Myometrial cell (primary cell): ENCODE data around the gene GGTA1. TPM values are rescaled to one million over a fixed set of nuclear protein-coding genes. Genes with fewer than 3 reads are reported as not detected.

ENCODE experiments used
- total RNA-seq: library from RNA; depleted of rRNA; stranded (reverse); fragments of >200 nt; gene quantifications from 2 replicates; pipeline ENCODE4 v1.2.3, GENCODE V29; 2015

The GGTA1 gene
- not detected in 2 replicates for total RNA-seq

GRCh38 chr9:121499427-121500164 is at the start of gene GGTA1:
Gene GGTA1 (minus strand): TSS chr9:121499844. CDS start chr9:121467922, 31,922 bp downstream.

Other genes with a start within 250 kb of the GGTA1 start
- 354 and 385 TPM in 2 replicates for gene GSN, start 231.7 kb downstream of the GGTA1 start, total RNA-seq
- gene STOM, start 129.6 kb downstream of the GGTA1 start, total RNA-seq: 97.4 and 117 TPM in 2 replicates
- 10.7 and 11.2 TPM in 2 replicates for gene DAB2IP, start 151.8 kb upstream of the GGTA1 start, total RNA-seq